ENCODE data around the gene PDGFC. TPM values are rescaled to one million over a fixed set of nuclear protein-coding genes. Genes with fewer than 3 reads are reported as not detected.

PDGFC gene
- total RNA-seq, 1 donor: 42.8 TPM

GRCh38 chr4:156969911-156970310 is 1.7 kb downstream of the PDGFC start:
- TF ChIP-seq CTCF (IDR thresholded peaks at IDR 0.05; ENCODE audit: insufficient read depth, low read length): no peak
- peak overlapping the region; percentile 87 for H3K4me3 ChIP-seq (ENCODE audit: low read depth, low read length)
- DNase-seq (ENCODE audit: low read depth): no peak

GRCh38 chr4:156969101-156969500 is 2.5 kb downstream of the PDGFC start:
- TF ChIP-seq CTCF (IDR thresholded peaks at IDR 0.05; ENCODE audit: insufficient read depth, low read length): no peak
- no peak for DNase-seq (ENCODE audit: low read depth)
- peak overlapping the region; percentile 87 for H3K4me3 ChIP-seq (ENCODE audit: low read depth, low read length)

- TF ChIP-seq CTCF (IDR thresholded peaks at IDR 0.05; ENCODE audit: insufficient read depth, low read length): peak; percentile 89
- H3K4me3 ChIP-seq (ENCODE audit: low read depth, low read length): peak overlapping the region; percentile 87
- DNase-seq (ENCODE audit: low read depth): peak; percentile 89
Measured at GRCh38 chr4:156968479-156968984, 3.1 kb downstream of the PDGFC start.

GRCh38 chr4:156966836-156967235 is 4.8 kb downstream of the PDGFC start:
- no peak for TF ChIP-seq CTCF (IDR thresholded peaks at IDR 0.05; ENCODE audit: insufficient read depth, low read length)
- H3K4me3 ChIP-seq (ENCODE audit: low read depth, low read length): no peak overlapping the region
- no peak for DNase-seq (ENCODE audit: low read depth)

- no peak for TF ChIP-seq CTCF (IDR thresholded peaks at IDR 0.05; ENCODE audit: insufficient read depth, low read length)
- DNase-seq (ENCODE audit: low read depth): no peak
- H3K4me3 ChIP-seq (ENCODE audit: low read depth, low read length): no peak overlapping the region
Measured at GRCh38 chr4:156963419-156963818, 8.2 kb downstream of the PDGFC start.

- peak; percentile 85 for DNase-seq (ENCODE audit: low read depth)
- H3K4me3 ChIP-seq (ENCODE audit: low read depth, low read length): no peak overlapping the region
- TF ChIP-seq CTCF (IDR thresholded peaks at IDR 0.05; ENCODE audit: insufficient read depth, low read length): no peak
Measured at GRCh38 chr4:156962528-156962974, 9.0 kb downstream of the PDGFC start.

GRCh38 chr4:156962058-156962358 is 9.6 kb downstream of the PDGFC start:
- TF ChIP-seq CTCF (IDR thresholded peaks at IDR 0.05; ENCODE audit: insufficient read depth, low read length): no peak
- DNase-seq (ENCODE audit: low read depth): no peak
- H3K4me3 ChIP-seq (ENCODE audit: low read depth, low read length): no peak overlapping the region
